Fibroblast of skin of scalp (primary cell): Measurements from ENCODE around the gene ZGLP1. TPM values are rescaled to one million over a fixed set of nuclear protein-coding genes. Genes with fewer than 3 reads are reported as not detected.
A peak's percentile ranks its signal among the peaks of the same experiment; 100 is the strongest.
"Not testable (repeated sequence)": the region's sequence is repeated elsewhere in the genome, so short reads cannot be mapped to it uniquely, and the experiment has no call there.

Experiments
- DNase-seq: peaks from one replicate; pipeline ENCODE4 v3.0.0-alpha.2; 2013
- polyA plus RNA-seq, 2 experiments: library from polyadenylated mRNA; unstranded; fragments of 120-200 nt; gene quantifications; one replicate each; pipeline ENCODE4 v1.2.1, GENCODE V29; 2013; ENCODE audit not compliant: insufficient read length in 2 of 2

Gene ZGLP1
- 0.94 TPM for polyA plus RNA-seq (2013, experiment 1 of 2; ENCODE audit: insufficient read length)
- polyA plus RNA-seq (2013, experiment 2 of 2; ENCODE audit: insufficient read length): 1.5 TPM

- no peak for DNase-seq
These were observed at the start of gene ZGLP1 for GRCh38 chr19:10309423-10309822. Gene ZGLP1 (minus strand): TSS chr19:10309815.

GRCh38 chr19:10356431-10356830 is 46.8 kb upstream of the ZGLP1 start:
- DNase-seq: no peak

GRCh38 chr19:10353793-10354391 is 44.3 kb upstream of the ZGLP1 start:
- DNase-seq: peak; percentile 26

- DNase-seq: no peak
These were observed 43.4 kb upstream of the ZGLP1 start for GRCh38 chr19:10352764-10353671.

GRCh38 chr19:10346509-10346908 is 36.9 kb upstream of the ZGLP1 start:
- no peak for DNase-seq

- no peak for DNase-seq
These were observed 35.2 kb upstream of the ZGLP1 start for GRCh38 chr19:10344780-10345179.

- no peak for DNase-seq
These were observed 33.9 kb upstream of the ZGLP1 start for GRCh38 chr19:10343495-10343894.

- DNase-seq: no peak
These were observed 30.4 kb upstream of the ZGLP1 start for GRCh38 chr19:10339977-10340376.

- DNase-seq: no peak
These were observed 29.9 kb upstream of the ZGLP1 start, which contains the start of gene ICAM3 for GRCh38 chr19:10339380-10339960. Gene ICAM3 (minus strand): TSS chr19:10339624. CDS start chr19:10339614, 10 bp downstream.

- no peak for DNase-seq
These were observed 29.3 kb upstream of the ZGLP1 start for GRCh38 chr19:10338940-10339339.

- DNase-seq: not testable (repeated sequence)
These were observed 27.1 kb upstream of the ZGLP1 start for GRCh38 chr19:10336725-10337124.

GRCh38 chr19:10335352-10335985 is 25.9 kb upstream of the ZGLP1 start:
- DNase-seq: no peak

GRCh38 chr19:10334588-10335351 is 25.2 kb upstream of the ZGLP1 start:
- DNase-seq: peak; percentile 91

- DNase-seq: no peak
These were observed 24.4 kb upstream of the ZGLP1 start for GRCh38 chr19:10333758-10334587.

GRCh38 chr19:10332965-10333757 is 23.5 kb upstream of the ZGLP1 start, which contains the start of gene RAVER1:
Gene RAVER1 (minus strand): TSS chr19:10333529. CDS start chr19:10333507, 22 bp downstream.
- peak; percentile 98 for DNase-seq

GRCh38 chr19:10332158-10332964 is 22.7 kb upstream of the ZGLP1 start:
- no peak for DNase-seq

GRCh38 chr19:10329555-10329954 is 19.9 kb upstream of the ZGLP1 start:
- no peak for DNase-seq

- DNase-seq: no peak
These were observed 19.2 kb upstream of the ZGLP1 start for GRCh38 chr19:10328558-10329429.
